ENCODE results near the gene CFAP44. TPM values are rescaled to one million over a fixed set of nuclear protein-coding genes. Genes with fewer than 3 reads are reported as not detected.

Gene CFAP44
- total RNA-seq, 1 experiment from 2014 or later: 0.69 TPM

Other genes with a start within 250 kb of the CFAP44 start
- gene BOC, start 229.9 kb downstream of the CFAP44 start, total RNA-seq (2014; rRNA removed; shearing (Covaris generic)): 3.1 and 4.5 TPM in 2 replicates
- gene SPICE1, start 73.7 kb upstream of the CFAP44 start, total RNA-seq (2014; rRNA removed; shearing (Covaris generic)): 18.3 and 24.3 TPM in 2 replicates
- 0.02 TPM in 1 of 2 replicates, not detected in the other for gene SIDT1, start 91.1 kb upstream of the CFAP44 start, total RNA-seq (2014; rRNA removed; shearing (Covaris generic))

Data from A172 (cell line).